ENCODE measurements around the gene PDGFRB.

The PDGFRB gene

DNA sequence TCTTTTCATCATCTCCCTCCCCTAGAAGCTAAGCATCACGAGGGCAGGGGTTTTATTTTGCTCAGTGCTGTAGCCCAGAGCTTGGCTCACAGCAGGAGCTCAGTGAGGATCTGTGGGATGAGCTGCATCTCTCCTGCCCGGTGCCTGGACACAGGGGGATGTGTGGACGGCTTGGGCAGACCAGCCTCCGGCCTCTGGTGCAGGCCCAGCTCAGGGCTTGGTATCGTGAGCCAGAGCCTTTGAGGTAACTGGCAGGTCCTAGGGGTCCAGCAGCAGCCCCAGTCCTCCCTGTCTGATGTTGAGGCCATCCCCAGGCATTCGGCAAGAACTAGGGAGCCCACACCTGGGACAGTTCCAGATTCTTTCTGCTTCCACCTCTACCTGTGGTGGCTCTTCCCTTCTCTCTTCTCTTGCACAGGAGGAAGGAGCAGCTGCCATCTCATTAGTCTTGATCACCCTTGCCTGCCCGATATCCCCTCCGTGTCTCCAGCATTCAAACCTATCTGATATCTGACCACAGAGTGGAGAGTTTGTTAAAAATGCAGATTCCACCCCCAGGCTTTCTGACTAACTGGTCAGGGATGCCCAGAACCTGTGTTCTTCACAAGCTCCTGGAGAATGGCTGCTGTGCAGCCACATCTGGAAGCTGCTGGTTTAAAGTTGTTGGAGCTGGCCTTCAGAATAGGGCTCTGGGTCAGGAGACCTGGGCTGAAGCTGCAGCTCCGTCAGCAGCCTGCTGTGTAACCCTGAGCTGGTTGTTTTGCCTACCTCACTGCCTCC, 26.3 kb upstream of the PDGFRB start:
- TF ChIP-seq, protein P1, sequence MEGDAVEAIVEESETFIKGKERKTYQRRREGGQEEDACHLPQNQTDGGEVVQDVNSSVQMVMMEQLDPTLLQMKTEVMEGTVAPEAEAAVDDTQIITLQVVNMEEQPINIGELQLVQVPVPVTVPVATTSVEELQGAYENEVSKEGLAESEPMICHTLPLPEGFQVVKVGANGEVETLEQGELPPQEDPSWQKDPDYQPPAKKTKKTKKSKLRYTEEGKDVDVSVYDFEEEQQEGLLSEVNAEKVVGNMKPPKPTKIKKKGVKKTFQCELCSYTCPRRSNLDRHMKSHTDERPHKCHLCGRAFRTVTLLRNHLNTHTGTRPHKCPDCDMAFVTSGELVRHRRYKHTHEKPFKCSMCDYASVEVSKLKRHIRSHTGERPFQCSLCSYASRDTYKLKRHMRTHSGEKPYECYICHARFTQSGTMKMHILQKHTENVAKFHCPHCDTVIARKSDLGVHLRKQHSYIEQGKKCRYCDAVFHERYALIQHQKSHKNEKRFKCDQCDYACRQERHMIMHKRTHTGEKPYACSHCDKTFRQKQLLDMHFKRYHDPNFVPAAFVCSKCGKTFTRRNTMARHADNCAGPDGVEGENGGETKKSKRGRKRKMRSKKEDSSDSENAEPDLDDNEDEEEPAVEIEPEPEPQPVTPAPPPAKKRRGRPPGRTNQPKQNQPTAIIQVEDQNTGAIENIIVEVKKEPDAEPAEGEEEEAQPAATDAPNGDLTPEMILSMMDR (IDR thresholded peaks at IDR 0.05; ENCODE audit: low read depth, low read length) = no peak
- DNase-seq (ENCODE audit: extremely low read depth, low read depth) = no peak

DNA sequence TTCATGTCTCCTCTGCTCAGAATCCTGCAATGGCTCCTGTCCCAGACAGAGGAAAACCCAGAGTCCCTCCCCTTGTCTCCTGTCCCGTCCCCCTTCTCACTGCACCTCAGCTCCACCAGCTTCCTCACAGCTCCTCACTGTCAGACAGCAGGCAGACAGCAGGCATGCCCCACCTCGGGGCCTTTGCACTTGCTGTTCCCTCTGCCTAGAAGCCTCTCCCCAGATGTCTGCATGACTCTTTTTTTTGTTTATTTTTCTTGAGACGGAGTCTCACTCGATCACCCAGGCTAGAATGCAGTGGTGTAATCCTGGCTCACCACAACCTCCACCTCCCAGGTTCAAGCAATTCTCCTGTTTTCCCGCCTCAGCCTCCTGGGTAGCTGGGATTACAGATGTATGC, 25.4 kb upstream of the PDGFRB start:
- no peak for DNase-seq (ENCODE audit: extremely low read depth, low read depth)
- TF ChIP-seq, protein P1 (IDR thresholded peaks at IDR 0.05; ENCODE audit: low read depth, low read length) = no peak

DNA sequence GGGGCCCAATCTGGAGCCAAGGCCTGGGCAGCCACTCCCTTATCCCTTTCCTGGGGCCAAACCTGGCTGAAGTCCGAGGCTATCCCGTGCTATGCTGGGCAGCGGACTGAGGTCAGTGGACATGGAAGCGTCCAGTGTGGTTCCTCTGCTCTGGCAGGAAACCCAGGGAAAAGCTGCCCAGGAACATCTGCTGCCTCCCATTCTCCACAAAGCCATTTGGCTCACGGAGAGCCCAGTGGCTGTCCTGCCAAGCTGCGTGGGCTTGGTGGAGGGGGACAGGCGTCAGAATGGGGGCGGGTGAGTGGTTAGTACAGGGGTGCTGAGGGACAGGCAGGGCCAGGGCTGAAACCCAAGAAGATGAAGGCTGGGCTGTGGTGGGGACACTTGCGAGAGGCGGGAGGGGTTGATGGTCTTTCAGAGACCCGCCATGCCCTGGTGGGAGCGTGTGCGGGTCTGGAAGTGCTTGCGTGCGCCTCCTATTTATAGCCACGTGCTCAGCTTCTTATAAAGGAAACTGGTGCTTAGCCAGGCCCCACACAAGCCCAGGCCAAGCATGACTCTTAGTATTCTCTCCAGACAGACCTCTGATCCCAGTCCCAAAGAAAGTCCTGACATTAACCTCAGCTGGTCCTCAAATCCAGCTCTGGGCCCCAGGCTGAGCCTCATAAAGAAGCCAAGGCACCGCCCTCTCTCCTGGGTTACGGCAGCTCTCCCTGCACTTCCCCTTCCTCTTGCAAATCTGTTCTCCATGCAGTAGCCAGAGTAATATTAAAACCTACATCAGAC, 24.8 kb upstream of the PDGFRB start:
- DNase-seq (ENCODE audit: extremely low read depth, low read depth) = no peak

DNA sequence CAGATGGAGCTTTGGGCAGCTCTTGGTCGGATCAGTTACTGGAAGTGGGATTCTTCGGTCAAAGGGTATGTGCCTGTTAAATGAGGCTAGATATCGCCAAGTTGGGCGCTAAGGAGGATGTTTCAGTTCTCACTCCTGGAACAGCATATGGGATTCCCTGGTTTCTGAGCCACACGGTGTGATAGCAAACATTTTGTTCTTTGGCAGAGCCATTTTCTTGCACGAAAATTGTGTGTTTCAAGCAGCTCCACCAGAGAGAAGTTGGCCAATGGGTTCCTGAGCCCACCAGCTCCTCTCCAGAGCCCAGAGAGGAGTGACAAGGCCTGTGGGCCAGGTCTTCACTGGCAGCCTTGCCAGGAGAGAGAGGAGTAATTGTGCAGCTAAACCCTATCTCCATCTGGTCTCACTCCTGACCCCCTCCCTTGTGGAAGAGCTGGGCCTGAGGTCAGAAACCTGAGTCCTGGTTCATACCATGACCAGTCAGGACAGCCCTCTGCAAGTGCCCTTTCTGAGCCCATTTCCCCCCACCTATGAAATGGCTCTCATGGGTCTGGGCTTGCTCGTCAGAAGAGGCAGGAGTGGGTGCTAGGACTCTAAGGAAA, 23.5 kb upstream of the PDGFRB start:
- no peak for DNase-seq (ENCODE audit: extremely low read depth, low read depth)
- TF ChIP-seq, protein P1 (IDR thresholded peaks at IDR 0.05; ENCODE audit: low read depth, low read length) = no peak

More for the DNA sequence above, 24.8 kb upstream of the PDGFRB start:
- TF ChIP-seq, protein P1 (IDR thresholded peaks at IDR 0.05; ENCODE audit: low read depth, low read length) = no peak

DNA sequence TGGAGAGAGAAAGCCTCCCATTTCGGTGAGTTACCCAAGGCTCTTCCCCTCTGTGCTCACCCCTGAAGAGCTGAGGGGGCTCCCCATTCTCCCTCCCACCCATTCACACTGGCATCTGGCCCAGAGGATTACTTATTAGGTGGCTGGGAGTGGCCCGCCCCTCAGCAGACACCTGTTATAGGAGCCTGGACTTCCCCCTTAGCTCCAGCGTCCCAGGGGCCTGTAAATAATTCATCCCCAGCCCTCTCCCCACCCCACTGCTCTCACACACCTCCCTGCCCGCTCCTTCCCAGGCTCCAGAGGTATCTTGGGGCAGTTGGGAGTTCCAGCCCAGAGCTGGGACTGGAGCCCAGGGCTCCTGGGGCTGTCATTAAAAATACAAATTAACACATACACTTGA, 22.6 kb upstream of the PDGFRB start:
- TF ChIP-seq, protein P1 (IDR thresholded peaks at IDR 0.05; ENCODE audit: low read depth, low read length) = no peak
- no peak for DNase-seq (ENCODE audit: extremely low read depth, low read depth)

DNA sequence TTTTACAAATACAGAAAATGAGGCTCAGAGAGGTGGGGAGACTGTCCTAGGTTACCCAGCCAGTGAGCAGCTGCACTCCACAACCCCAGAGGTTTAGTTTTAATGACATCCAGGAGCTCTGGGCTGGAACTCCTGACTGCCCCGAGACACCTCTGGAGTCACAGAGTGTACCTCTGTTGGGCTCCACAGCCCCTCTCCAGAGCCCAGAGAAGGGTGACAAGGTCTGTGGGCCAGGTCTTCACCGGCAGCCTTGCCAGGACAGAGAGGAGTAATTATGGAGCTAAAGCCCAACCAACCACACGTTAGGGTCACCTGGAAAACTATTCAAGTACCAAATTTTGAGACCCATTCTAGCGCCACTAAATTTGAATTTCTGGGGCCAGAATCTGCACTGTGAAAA, 22.1 kb upstream of the PDGFRB start:
- no peak for DNase-seq (ENCODE audit: extremely low read depth, low read depth)
- TF ChIP-seq, protein P1 (IDR thresholded peaks at IDR 0.05; ENCODE audit: low read depth, low read length) = no peak

Measured in AG09319 (cell line).